Panc1 (cell line): Measurements from ENCODE around the gene DDX31. TPM values are rescaled to one million over a fixed set of nuclear protein-coding genes. Genes with fewer than 3 reads are reported as not detected.

Experiments used
- ATAC-seq: fragments of 200-7000 bp; cut with Tn5 transposase; 2 replicates; pipeline ENCODE4 v1.9.1; 2020; ENCODE audit warnings: mild to moderate bottlenecking, moderate library complexity
- BruUV-seq: library from RNA; stranded (reverse); fragments of 400-500 nt; replicated peaks from 2 replicates; lab custom pipeline; 2021; lab: Mats Ljungman, UMichigan
- CTCF ChIA-PET: fragments of 300-600 bp; sonication (Branson Sonifier 250); formaldehyde crosslinking; loops from one replicate; lab custom pipeline; 2022; ENCODE audit warnings: antibody characterized with exemption; lab: Charles Lee
- POLR2A ChIA-PET: fragments of 300-600 bp; sonication (Branson Sonifier 250); formaldehyde crosslinking; loops from one replicate; lab custom pipeline; 2022; ENCODE audit warnings: antibody characterized with exemption; lab: Charles Lee
- DNase-seq: peaks from one replicate; pipeline ENCODE4 v3.0.0-alpha.2; 2010; ENCODE audit warnings: low read depth, low spot score
- H3K27ac ChIP-seq: 2 replicates; pipeline ENCODE4 v1.5.1; 2011; ENCODE audit warnings: mild to moderate bottlenecking, low read length, inconsistent platforms
- H3K27me3 ChIP-seq: fragments of 200-500 bp; sonication (Bioruptor generic); 2 replicates; pipeline ENCODE4 v1.6.0; 2014; ENCODE audit warnings: low read length, inconsistent platforms; ENCODE audit not compliant: control insufficient read depth, insufficient read depth
- H3K36me3 ChIP-seq: fragments of 200-500 bp; sonication (Bioruptor generic); 2 replicates; pipeline ENCODE4 v1.5.1; 2014; ENCODE audit warnings: inconsistent platforms, mild to moderate bottlenecking, low read length, moderate library complexity; ENCODE audit not compliant: control insufficient read depth, insufficient read depth
- H3K4me1 ChIP-seq: 2 replicates; pipeline ENCODE4 v1.5.1; 2011; ENCODE audit warnings: inconsistent platforms, mild to moderate bottlenecking, low read length, moderate library complexity; ENCODE audit not compliant: control insufficient read depth, insufficient read depth
- H3K4me3 ChIP-seq, 2 experiments: 2 replicates each; pipeline ENCODE4 v1.5.1; 2011 to 2012; ENCODE audit warnings: low read depth in 2 of 2, low read length in 2 of 2, mild to moderate bottlenecking in 2 of 2, inconsistent platforms in 1 of 2, moderate library complexity in 1 of 2
- H3K9me3 ChIP-seq: fragments of 200-500 bp; sonication (Bioruptor generic); 2 replicates; pipeline ENCODE4 v1.5.1; 2014; ENCODE audit warnings: low read depth, mild to moderate bottlenecking, inconsistent platforms, low read length, moderate library complexity; ENCODE audit not compliant: control insufficient read depth, insufficient read depth
- CTCF ChIP-seq: fragments of 450-650 bp; IDR thresholded peaks from 2 replicates; pipeline ENCODE4 v1.5.1; 2017; ENCODE audit warnings: mild to moderate bottlenecking
- POLR2AphosphoS5 ChIP-seq: IDR thresholded peaks from 2 replicates; pipeline ENCODE4 v1.6.1; 2012; ENCODE audit warnings: mild to moderate bottlenecking, low read depth, low read length, moderate library complexity
- REST ChIP-seq, 2 experiments: IDR thresholded peaks; 2 replicates each; pipeline ENCODE4 v1.6.1; 2011 to 2012; ENCODE audit warnings: low read depth in 2 of 2, control low read depth in 1 of 2, low read length in 1 of 2, mild to moderate bottlenecking in 1 of 2, moderate library complexity in 1 of 2; ENCODE audit not compliant: insufficient read depth in 1 of 2
- SIN3A ChIP-seq: IDR thresholded peaks from 2 replicates; pipeline ENCODE4 v1.6.1; 2012; ENCODE audit warnings: low read depth, mild to moderate bottlenecking, low read length, moderate library complexity, borderline replicate concordance; ENCODE audit not compliant: insufficient read depth
- TCF7L2 ChIP-seq: IDR thresholded peaks from 2 replicates; pipeline ENCODE4 v1.6.1; 2011; ENCODE audit warnings: mild to moderate bottlenecking, low read depth, low read length, inconsistent platforms
- in situ Hi-C: cut with HindIII; loops from 2 replicates; pipeline ENCODE4 v1.10.0; 2016; ENCODE audit warnings: low sequenced_read_pairs, low pct_unique_long_range_greater_than_20kb
- intact Hi-C: fragments of 100-400 bp; cut with micrococcal nuclease; formaldehyde crosslinking; loops from one replicate; pipeline ENCODE4 v1.10.0; 2022; ENCODE audit not compliant: unreplicated experiment
- total RNA-seq: library from RNA; stranded (reverse); gene quantifications from one replicate; pipeline ENCODE4 v1.2.1, GENCODE V29; 2021; ENCODE audit not compliant: unreplicated experiment

The DDX31 gene
- total RNA-seq, 1 experiment from 2014 or later: 17.5 TPM

- peak overlapping the region; percentile 92 for H3K27ac ChIP-seq
- peaks cover 8% of the 10 kb centered on the region; the same call in 1 of the 2 replicates for H3K4me1 ChIP-seq
- ATAC-seq (peak; percentile 59), DNase-seq (no peak)
- intact Hi-C loops (no loop called here), in situ Hi-C loops (no loop called here)
- ChIA-PET POLR2A (no interaction called here), CTCF (no interaction called here)
- TF ChIP-seq CTCF (no peak), TCF7L2 (no peak), POLR2AphosphoS5 (no peak), REST (IDR thresholded peaks at IDR 0.05; ENCODE audit: insufficient read depth in 1 of 2, low read depth in 2 of 2, low read length in 1 of 2) (no peak), SIN3A (no peak)
- no TSS peak for BruUV-seq
- no peaks in the 10 kb centered on the region for H3K27me3 ChIP-seq
- no peaks in the 10 kb centered on the region; the same call in 1 of the 2 replicates for H3K36me3 ChIP-seq
- H3K9me3 ChIP-seq: no peaks in the 10 kb centered on the region
- H3K4me3 ChIP-seq: peak overlapping the region; percentile 71 to 83
These were observed 475 bp downstream of the DDX31 start for GRCh38 chr9:132669319-132669697.

GRCh38 chr9:132663851-132664250, 5.9 kb downstream of the DDX31 start:
- intact Hi-C loops (no loop called here), in situ Hi-C loops (no loop called here)
- Histone ChIP-seq H3K27ac (no peak overlapping the region), H3K27me3 (no peaks in the 10 kb centered on the region), H3K9me3 (no peaks in the 10 kb centered on the region), H3K36me3 (peaks cover 5% of the 10 kb centered on the region; the same call in 1 of the 2 replicates), H3K4me3 (no peak overlapping the region), H3K4me1 (no peaks in the 10 kb centered on the region)
- DNase-seq: no peak
- ChIA-PET POLR2A (no interaction called here), CTCF (no interaction called here)
- TF ChIP-seq REST (IDR thresholded peaks at IDR 0.05; ENCODE audit: insufficient read depth in 1 of 2, low read depth in 2 of 2, low read length in 1 of 2) (no peak), CTCF (no peak), TCF7L2 (no peak), POLR2AphosphoS5 (no peak), SIN3A (no peak)
- no peak for ATAC-seq
- BruUV-seq: no TSS peak
